ENCODE results near the gene GIMAP5. TPM values are rescaled to one million over a fixed set of nuclear protein-coding genes. Genes with fewer than 3 reads are reported as not detected.

The GIMAP5 gene
- total and polyA plus RNA-seq, 9 of the 15 experiments (the other 6 are each of a cell fraction or from before 2014, with no cell fraction given) = 0.35 TPM; not detected in 8

GRCh38 chr7:150703209-150703608, 34.0 kb upstream of the GIMAP5 start:
- no peak for ATAC-seq
- Histone ChIP-seq H3K36me3 (ENCODE audit: control insufficient read depth, insufficient read depth, low read length) (no peaks in the 10 kb centered on the region), H4K20me1 (replicated peaks; ENCODE audit: control insufficient read depth, insufficient read depth, low read length) (no peaks in the 10 kb centered on the region), H3K79me2 (ENCODE audit: control insufficient read depth, insufficient read depth, low read length) (no peaks in the 10 kb centered on the region), H3K27me3 (ENCODE audit: control insufficient read depth in 2 of 2, insufficient read depth in 2 of 2, low read length in 2 of 2) (no peaks in the 10 kb centered on the region), H3K4me2 (ENCODE audit: insufficient read depth, low read length) (no peak overlapping the region), H3K27ac (ENCODE audit: extremely low read depth, low read depth, low read length) (no peak overlapping the region), H3K4me1 (replicated peaks in 1 of 2; ENCODE audit: control insufficient read depth in 2 of 2, insufficient read depth in 2 of 2, low read length in 2 of 2) (no peaks in the 10 kb centered on the region), H3K9me3 (replicated peaks; ENCODE audit: control insufficient read depth, insufficient read depth, low read depth, low read length) (no peaks in the 10 kb centered on the region), H3K9ac (ENCODE audit: insufficient read depth in 1 of 2, low read depth in 2 of 2, low read length in 2 of 2) (no peak overlapping the region), H3K4me3 (no peak overlapping the region), H2AFZ (ENCODE audit: low read depth, low read length) (no peak overlapping the region), H3K9me1 (ENCODE audit: control insufficient read depth, insufficient read depth, low read length) (no peaks in the 10 kb centered on the region)
- intact Hi-C loops (cut with micrococcal nuclease) = no loop called here
- ChIA-PET CTCF (ENCODE audit: low intra/inter-chr PET ratio) (no interaction called here), POLR2A (interaction anchor here (0.6 kb wide), 1 partner anchor 291 kb away, joined by 3 read pairs; no protein-coding TSS in a partner anchor)
- peak; percentile 80 for TF ChIP-seq TRIM28 (IDR thresholded peaks at IDR 0.05)
- TF ChIP-seq ZNF280B (CRISPR knock-in tag; IDR thresholded peaks at IDR 0.05) = 0 out of 2 replicates have a peak, but pooled peaks have one; percentile 39
- 0 out of 2 replicates have a peak, but pooled peaks have one; percentile 72 for TF ChIP-seq CBX5 (IDR thresholded peaks at IDR 0.05; ENCODE audit: borderline replicate concordance, low read depth)
- no peak for TF ChIP-seq GATA2 (CRISPR knock-in tag; IDR thresholded peaks at IDR 0.05)
- no peak for FAIRE-seq
- no peak for DNase-seq (ENCODE audit: extremely low read depth in 1 of 4, low spot score in 3 of 4)
- WGBS (ENCODE audit: insufficient coverage, low coverage, missing lambda C conversion rate) = 0% methylated on average over 1 of the region's 1 CpG
- BruUV-seq (replicated peaks) = no TSS peak
- in situ Hi-C loops (cut with MboI) = no loop called here

DNA sequence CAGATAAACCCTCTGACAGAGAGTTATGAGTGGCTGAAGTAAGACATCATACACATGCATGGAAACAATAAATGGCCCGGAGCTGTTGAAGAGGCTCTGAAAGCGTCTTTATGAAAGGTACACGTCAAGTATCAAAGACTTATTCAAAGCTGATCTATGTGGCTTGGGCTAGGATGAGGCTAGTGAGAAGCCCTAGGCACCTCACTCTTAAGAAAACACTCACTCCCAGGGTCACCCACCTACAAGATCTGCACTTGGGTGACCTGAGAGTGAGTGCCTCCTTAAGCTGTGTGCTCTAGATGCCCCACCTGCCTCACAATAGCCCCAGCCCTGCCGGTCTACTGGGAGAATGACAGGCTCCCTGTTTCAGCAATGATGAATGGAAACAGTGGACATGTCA, 21.9 kb upstream of the GIMAP5 start:
- WGBS (ENCODE audit: insufficient coverage, low coverage, missing lambda C conversion rate) = 0% methylated on average over 4 of the region's 4 CpGs
- in situ Hi-C loops (cut with MboI) (no loop called here), intact Hi-C loops (cut with micrococcal nuclease) (no loop called here)
- H3K4me2 ChIP-seq (ENCODE audit: insufficient read depth, low read length) = no peak overlapping the region
- H3K27me3 ChIP-seq (ENCODE audit: control insufficient read depth in 2 of 2, insufficient read depth in 2 of 2, low read length in 2 of 2) = peaks cover 23 to 27% of the 10 kb centered on the region in 2 experiments
- H3K4me1 ChIP-seq (replicated peaks in 1 of 2; ENCODE audit: control insufficient read depth in 2 of 2, insufficient read depth in 2 of 2, low read length in 2 of 2) = peaks cover 0 to 4% of the 10 kb centered on the region in 2 experiments; a peak in 1 of 5 replicates
- no peaks in the 10 kb centered on the region for H3K9me1 ChIP-seq (ENCODE audit: control insufficient read depth, insufficient read depth, low read length)
- CTCF ChIA-PET (ENCODE audit: low intra/inter-chr PET ratio) = no interaction called here
- H3K36me3 ChIP-seq (ENCODE audit: control insufficient read depth, insufficient read depth, low read length) = no peaks in the 10 kb centered on the region
- H3K9ac ChIP-seq (ENCODE audit: insufficient read depth in 1 of 2, low read depth in 2 of 2, low read length in 2 of 2) = no peak overlapping the region
- BruUV-seq (replicated peaks) = no TSS peak
- ATAC-seq (peak; percentile 56; the same call in 2 of the 3 replicates), DNase-seq (ENCODE audit: extremely low read depth in 1 of 4, low spot score in 3 of 4) (no peak), FAIRE-seq (no peak)
- H3K27ac ChIP-seq (ENCODE audit: extremely low read depth, low read depth, low read length) = no peak overlapping the region
- no peak overlapping the region for H3K4me3 ChIP-seq
- no peak overlapping the region for H2AFZ ChIP-seq (ENCODE audit: low read depth, low read length)
- no peaks in the 10 kb centered on the region for H3K79me2 ChIP-seq (ENCODE audit: control insufficient read depth, insufficient read depth, low read length)
- H3K9me3 ChIP-seq (replicated peaks; ENCODE audit: control insufficient read depth, insufficient read depth, low read depth, low read length) = no peaks in the 10 kb centered on the region
- H4K20me1 ChIP-seq (replicated peaks; ENCODE audit: control insufficient read depth, insufficient read depth, low read length) = no peaks in the 10 kb centered on the region
- POLR2A ChIA-PET = interaction anchor here (0.7 kb wide), 2 partner anchors 11 to 39 kb away, joined by 3 read pairs; no protein-coding TSS in a partner anchor
- TF ChIP-seq MCM5 (IDR thresholded peaks at IDR 0.05; ENCODE audit: low read depth) (no peak), ATF7 (IDR thresholded peaks at IDR 0.05) (no peak), PCBP2 (IDR thresholded peaks at IDR 0.05; ENCODE audit: low read depth, low read length, poor library complexity, severe bottlenecking) (no peak), TCF15 (CRISPR knock-in tag; IDR thresholded peaks at IDR 0.05) (no peak), GTF2E2 (tag; IDR thresholded peaks at IDR 0.05) (no peak), E4F1 (CRISPR knock-in tag; IDR thresholded peaks at IDR 0.05; ENCODE audit: borderline replicate concordance) (no peak), ZNF316 (IDR thresholded peaks at IDR 0.05) (no peak)
- TF ChIP-seq, protein P1, sequence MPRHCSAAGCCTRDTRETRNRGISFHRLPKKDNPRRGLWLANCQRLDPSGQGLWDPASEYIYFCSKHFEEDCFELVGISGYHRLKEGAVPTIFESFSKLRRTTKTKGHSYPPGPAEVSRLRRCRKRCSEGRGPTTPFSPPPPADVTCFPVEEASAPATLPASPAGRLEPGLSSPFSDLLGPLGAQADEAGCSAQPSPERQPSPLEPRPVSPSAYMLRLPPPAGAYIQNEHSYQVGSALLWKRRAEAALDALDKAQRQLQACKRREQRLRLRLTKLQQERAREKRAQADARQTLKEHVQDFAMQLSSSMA (CRISPR knock-in tag; IDR thresholded peaks at IDR 0.05) = no peak

Data from K562 (cell line).